Activated CD4-positive, alpha-beta T cell treated with anti-CD3 and anti-CD28 coated beads, Interleukin-2, amount 50 U/mL, for 48 hours (primary cell): ENCODE data around the gene GJA4.

Source experiments
- DNase-seq, 2 experiments: peaks; one replicate each; pipeline ENCODE4 v3.0.0-alpha.2; 2020

The GJA4 gene

GRCh38 chr1:34840426-34840825 is 47.6 kb downstream of the GJA4 start:
- DNase-seq: no peak

GRCh38 chr1:34842073-34842472 is 49.3 kb downstream of the GJA4 start:
- DNase-seq: no peak

- no peak for DNase-seq
These were observed 50.2 kb downstream of the GJA4 start for GRCh38 chr1:34842952-34843371.

GRCh38 chr1:34843392-34844251 is 50.8 kb downstream of the GJA4 start:
- DNase-seq: no peak

GRCh38 chr1:34844252-34844634 is 51.4 kb downstream of the GJA4 start:
- no peak for DNase-seq
